Ishikawa (cell line): Measurements from ENCODE around the gene LYSMD2.
A peak's percentile ranks its signal among the peaks of the same experiment; 100 is the strongest.

Source experiments
- CEBPB ChIP-seq: IDR thresholded peaks from 2 replicates; pipeline ENCODE4 v1.6.1; 2012
- CREB1 ChIP-seq: IDR thresholded peaks from 2 replicates; pipeline ENCODE4 v1.6.1; 2012; ENCODE audit warnings: low read depth
- EGR1 ChIP-seq: IDR thresholded peaks from 2 replicates; pipeline ENCODE4 v1.6.1; 2012
- EP300 ChIP-seq: IDR thresholded peaks from 2 replicates; pipeline ENCODE4 v1.6.1; 2012; ENCODE audit warnings: borderline replicate concordance
- FOXM1 ChIP-seq: IDR thresholded peaks from 2 replicates; pipeline ENCODE4 v1.6.1; 2012; ENCODE audit warnings: low read depth, borderline replicate concordance
- NFIC ChIP-seq: IDR thresholded peaks from 2 replicates; pipeline ENCODE4 v1.6.1; 2012
- RAD21 ChIP-seq: IDR thresholded peaks from 2 replicates; pipeline ENCODE4 v1.6.1; 2012; ENCODE audit warnings: low read depth
- TAF1 ChIP-seq: IDR thresholded peaks from 2 replicates; pipeline ENCODE4 v1.6.1; 2012; ENCODE audit warnings: low read depth, mild to moderate bottlenecking
- TCF12 ChIP-seq: IDR thresholded peaks from 2 replicates; pipeline ENCODE4 v1.6.1; 2012; ENCODE audit warnings: low read depth
- TEAD4 ChIP-seq: IDR thresholded peaks from 2 replicates; pipeline ENCODE4 v1.6.1; 2012
- YY1 ChIP-seq: IDR thresholded peaks from 2 replicates; pipeline ENCODE4 v1.6.1; 2012; ENCODE audit warnings: low read depth
- ZBTB7A ChIP-seq: IDR thresholded peaks from 2 replicates; pipeline ENCODE4 v1.6.1; 2012; ENCODE audit warnings: low read depth
- TF ChIP-seq, protein P1 (sequence below): IDR thresholded peaks from 2 replicates; pipeline ENCODE4 v1.6.1; 2012
- TF ChIP-seq, protein P2 (sequence below): IDR thresholded peaks from 2 replicates; pipeline ENCODE4 v1.6.1; 2012; ENCODE audit warnings: low read depth, mild to moderate bottlenecking
- TF ChIP-seq, protein P3 (sequence below): IDR thresholded peaks from 2 replicates; pipeline ENCODE4 v1.6.1; 2012

Gene LYSMD2, protein sequence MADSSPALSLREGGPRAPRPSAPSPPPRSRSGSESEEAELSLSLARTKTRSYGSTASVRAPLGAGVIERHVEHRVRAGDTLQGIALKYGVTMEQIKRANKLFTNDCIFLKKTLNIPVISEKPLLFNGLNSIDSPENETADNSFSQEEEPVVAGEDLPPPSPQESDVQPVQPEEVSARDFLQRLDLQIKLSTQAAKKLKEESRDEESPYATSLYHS

DNA sequence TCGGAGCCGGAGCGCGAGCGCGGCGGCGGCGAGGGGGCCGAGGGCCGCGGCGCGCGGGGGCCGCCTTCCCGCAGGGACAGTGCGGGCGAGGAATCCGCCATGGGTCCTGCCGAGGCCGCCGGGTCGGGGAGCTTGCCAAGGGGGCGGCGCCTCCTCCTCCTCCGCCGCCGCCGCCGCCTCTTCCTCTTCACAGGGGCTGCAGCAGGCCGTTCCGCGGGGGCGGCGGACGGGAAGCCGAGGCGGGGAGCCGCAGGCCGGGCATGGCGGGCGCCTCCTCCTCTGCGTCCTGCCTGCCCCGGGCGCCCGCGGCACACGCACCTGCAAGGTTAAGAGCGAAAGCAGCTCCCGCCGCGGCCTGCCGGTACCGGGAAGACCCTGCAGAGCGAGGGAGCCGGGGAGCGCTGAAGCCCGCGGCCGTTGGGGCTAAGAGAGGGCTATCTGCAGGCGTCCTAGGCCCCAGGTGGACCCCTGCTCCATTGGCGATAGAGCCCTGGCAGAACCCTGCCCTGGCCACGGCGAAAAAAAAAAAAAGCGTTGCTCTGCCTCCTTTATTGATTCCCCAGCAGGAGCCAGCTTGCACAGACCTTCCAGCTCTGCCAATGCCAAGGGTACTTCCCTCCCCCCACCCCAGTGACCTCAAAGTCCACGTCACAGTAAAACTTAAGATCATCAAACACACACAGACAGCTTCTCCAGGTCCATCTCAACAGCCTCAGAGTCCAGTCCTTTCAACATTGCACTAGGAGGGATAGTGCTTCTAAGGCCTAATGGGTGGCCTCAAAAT is at the start of gene LYSMD2:
Gene LYSMD2, minus strand, starts transcription at position 134 of the 784 bp plus-strand sequence. Its CDS starts 33 bp downstream, at position 101.
- TF ChIP-seq CREB1 (0 out of 2 replicates have a peak, but pooled peaks have one; percentile 26), ZBTB7A (peak; percentile 51; the same call in 1 of the 2 replicates), EGR1 (peak; percentile 77), FOXM1 (no peak), YY1 (peak; percentile 74; the same call in 1 of the 2 replicates), TCF12 (no peak), EP300 (no peak)
- TF ChIP-seq, protein P1, sequence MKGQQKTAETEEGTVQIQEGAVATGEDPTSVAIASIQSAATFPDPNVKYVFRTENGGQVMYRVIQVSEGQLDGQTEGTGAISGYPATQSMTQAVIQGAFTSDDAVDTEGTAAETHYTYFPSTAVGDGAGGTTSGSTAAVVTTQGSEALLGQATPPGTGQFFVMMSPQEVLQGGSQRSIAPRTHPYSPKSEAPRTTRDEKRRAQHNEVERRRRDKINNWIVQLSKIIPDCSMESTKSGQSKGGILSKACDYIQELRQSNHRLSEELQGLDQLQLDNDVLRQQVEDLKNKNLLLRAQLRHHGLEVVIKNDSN, result no peak
- TF ChIP-seq, protein P2, sequence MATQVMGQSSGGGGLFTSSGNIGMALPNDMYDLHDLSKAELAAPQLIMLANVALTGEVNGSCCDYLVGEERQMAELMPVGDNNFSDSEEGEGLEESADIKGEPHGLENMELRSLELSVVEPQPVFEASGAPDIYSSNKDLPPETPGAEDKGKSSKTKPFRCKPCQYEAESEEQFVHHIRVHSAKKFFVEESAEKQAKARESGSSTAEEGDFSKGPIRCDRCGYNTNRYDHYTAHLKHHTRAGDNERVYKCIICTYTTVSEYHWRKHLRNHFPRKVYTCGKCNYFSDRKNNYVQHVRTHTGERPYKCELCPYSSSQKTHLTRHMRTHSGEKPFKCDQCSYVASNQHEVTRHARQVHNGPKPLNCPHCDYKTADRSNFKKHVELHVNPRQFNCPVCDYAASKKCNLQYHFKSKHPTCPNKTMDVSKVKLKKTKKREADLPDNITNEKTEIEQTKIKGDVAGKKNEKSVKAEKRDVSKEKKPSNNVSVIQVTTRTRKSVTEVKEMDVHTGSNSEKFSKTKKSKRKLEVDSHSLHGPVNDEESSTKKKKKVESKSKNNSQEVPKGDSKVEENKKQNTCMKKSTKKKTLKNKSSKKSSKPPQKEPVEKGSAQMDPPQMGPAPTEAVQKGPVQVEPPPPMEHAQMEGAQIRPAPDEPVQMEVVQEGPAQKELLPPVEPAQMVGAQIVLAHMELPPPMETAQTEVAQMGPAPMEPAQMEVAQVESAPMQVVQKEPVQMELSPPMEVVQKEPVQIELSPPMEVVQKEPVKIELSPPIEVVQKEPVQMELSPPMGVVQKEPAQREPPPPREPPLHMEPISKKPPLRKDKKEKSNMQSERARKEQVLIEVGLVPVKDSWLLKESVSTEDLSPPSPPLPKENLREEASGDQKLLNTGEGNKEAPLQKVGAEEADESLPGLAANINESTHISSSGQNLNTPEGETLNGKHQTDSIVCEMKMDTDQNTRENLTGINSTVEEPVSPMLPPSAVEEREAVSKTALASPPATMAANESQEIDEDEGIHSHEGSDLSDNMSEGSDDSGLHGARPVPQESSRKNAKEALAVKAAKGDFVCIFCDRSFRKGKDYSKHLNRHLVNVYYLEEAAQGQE, result no peak

DNA sequence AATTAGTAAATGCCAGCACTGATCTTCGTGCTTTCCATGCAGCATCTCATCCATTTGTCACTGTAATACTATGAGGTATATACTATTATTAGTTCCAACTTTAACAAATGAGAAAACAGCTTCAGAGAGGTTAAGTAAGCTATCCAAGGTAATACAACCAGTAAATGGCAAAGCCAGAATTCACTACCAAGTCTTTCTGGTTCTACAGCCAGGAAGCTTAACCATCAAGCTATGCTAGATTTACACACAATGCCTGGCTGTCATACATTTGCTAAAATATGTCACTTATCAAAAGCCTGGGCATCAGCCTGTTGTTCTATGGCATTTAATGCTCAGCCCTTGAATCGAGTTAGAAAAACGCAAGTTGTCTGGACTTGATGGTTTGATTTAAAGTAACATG is 46.5 kb upstream of the LYSMD2 start:
- TF ChIP-seq, protein P1, result no peak
- no peak for TF ChIP-seq FOXM1
- TF ChIP-seq NFIC, result no peak
- no peak for TF ChIP-seq CREB1
- TF ChIP-seq RAD21, result no peak
- TF ChIP-seq, protein P2, result no peak
- no peak for TF ChIP-seq YY1
- no peak for TF ChIP-seq TAF1
- no peak for TF ChIP-seq ZBTB7A
- no peak for TF ChIP-seq TEAD4
- TF ChIP-seq EP300, result no peak
- no peak for TF ChIP-seq EGR1
- TF ChIP-seq, protein P3, sequence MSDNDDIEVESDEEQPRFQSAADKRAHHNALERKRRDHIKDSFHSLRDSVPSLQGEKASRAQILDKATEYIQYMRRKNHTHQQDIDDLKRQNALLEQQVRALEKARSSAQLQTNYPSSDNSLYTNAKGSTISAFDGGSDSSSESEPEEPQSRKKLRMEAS, result no peak
- TF ChIP-seq TCF12, result no peak
- TF ChIP-seq CEBPB, result no peak

DNA sequence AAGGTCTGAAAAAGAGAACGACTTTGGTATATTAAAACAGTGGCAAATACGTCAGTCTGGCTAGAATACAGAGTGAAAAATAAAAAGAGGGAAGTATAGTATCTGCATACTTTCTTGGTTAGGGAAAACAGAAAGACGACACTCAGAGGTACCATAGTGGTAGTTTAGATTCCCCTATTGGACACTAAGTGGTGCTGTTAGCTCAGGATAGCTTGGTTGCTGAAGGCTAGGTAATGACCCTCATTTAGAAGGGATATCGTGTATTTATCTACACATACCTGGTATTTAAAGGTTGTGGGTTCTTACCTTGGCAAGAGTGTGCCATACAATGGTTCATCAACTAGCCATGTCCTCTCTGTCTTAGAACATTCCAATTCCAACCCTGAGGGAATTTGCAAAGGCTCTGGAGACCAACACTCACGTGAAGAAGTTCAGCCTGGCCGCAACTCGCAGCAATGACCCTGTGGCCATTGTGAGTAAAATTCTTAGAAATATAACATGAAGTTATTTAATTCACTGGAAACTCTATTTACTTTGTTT is 45.0 kb upstream of the LYSMD2 start:
- TF ChIP-seq RAD21 (peak; percentile 60), TCF12 (no peak), NFIC (no peak)

DNA sequence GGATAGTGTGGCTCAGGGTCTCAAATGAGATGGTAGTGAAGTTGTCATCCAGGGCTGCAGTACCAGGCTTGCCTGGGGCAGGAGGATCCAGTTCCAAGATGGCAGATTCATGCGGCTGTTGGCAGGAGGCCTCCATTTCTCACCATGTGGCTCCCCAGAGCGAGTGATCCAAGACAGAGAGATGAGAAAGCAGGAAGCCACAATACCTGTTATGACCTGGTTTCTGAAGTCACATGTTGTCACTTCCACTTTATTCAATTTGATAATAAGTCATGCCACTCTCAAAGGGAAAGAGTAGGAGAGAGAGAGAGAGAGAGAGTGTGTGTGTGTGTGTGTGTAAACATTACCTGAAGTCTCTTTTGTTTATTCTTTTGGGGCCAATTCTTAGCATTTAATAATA is 44.1 kb upstream of the LYSMD2 start:
- TF ChIP-seq EP300 (no peak), TEAD4 (no peak), YY1 (no peak), CREB1 (no peak), ZBTB7A (no peak), EGR1 (no peak), NFIC (no peak), TAF1 (no peak), TCF12 (no peak), FOXM1 (no peak), RAD21 (no peak), CEBPB (no peak)
- TF ChIP-seq, protein P3, result no peak
- TF ChIP-seq, protein P1, result no peak
- TF ChIP-seq, protein P2, result no peak
